DOHH2 (cell line): Measurements from ENCODE around the gene GKN2.

Source experiments
- H3F3A ChIP-seq: fragments of 200-600 bp; sonication (generic), shearing (Covaris generic); 2 replicates; pipeline ENCODE4 v1.6.0; 2016; ENCODE audit warnings: antibody characterized with exemption, mild to moderate bottlenecking; ENCODE audit not compliant: control insufficient read depth, insufficient read depth
- H3K27ac ChIP-seq: fragments of 200-600 bp; sonication (generic); 2 replicates; pipeline ENCODE4 v1.5.1; 2014; ENCODE audit warnings: low read depth, mild to moderate bottlenecking, low read length, moderate library complexity
- H3K27me3 ChIP-seq: fragments of 200-600 bp; sonication (generic); 2 replicates; pipeline ENCODE4 v1.6.1; 2014; ENCODE audit warnings: mild to moderate bottlenecking, low read length, mixed read lengths; ENCODE audit not compliant: control insufficient read depth
- H3K36me3 ChIP-seq: fragments of 200-600 bp; sonication (generic); 2 replicates; pipeline ENCODE4 v1.6.1; 2014; ENCODE audit warnings: mild to moderate bottlenecking, low read length, moderate library complexity, mixed read lengths; ENCODE audit not compliant: control insufficient read depth
- H3K4me1 ChIP-seq: fragments of 200-600 bp; sonication (generic); 2 replicates; pipeline ENCODE4 v1.6.1; 2014; ENCODE audit warnings: mild to moderate bottlenecking, low read length, mixed read lengths; ENCODE audit not compliant: control insufficient read depth
- H3K4me2 ChIP-seq: fragments of 200-600 bp; sonication (generic); 2 replicates; pipeline ENCODE4 v1.6.0; 2014; ENCODE audit warnings: mild to moderate bottlenecking, low read length, moderate library complexity
- H3K4me3 ChIP-seq: fragments of 200-600 bp; sonication (generic); 2 replicates; pipeline ENCODE4 v1.5.1; 2014; ENCODE audit warnings: mild to moderate bottlenecking, low read length, mixed read lengths
- H3K79me2 ChIP-seq: fragments of 200-600 bp; sonication (generic); 2 replicates; pipeline ENCODE4 v1.6.1; 2014; ENCODE audit warnings: mild to moderate bottlenecking, low read length, mixed read lengths; ENCODE audit not compliant: control insufficient read depth
- H3K9me2 ChIP-seq: fragments of 200-600 bp; sonication (generic); replicated peaks from 2 replicates; pipeline ENCODE4 v1.6.1; 2014; ENCODE audit warnings: mild to moderate bottlenecking, low read length, mixed read lengths; ENCODE audit not compliant: control insufficient read depth
- H3K9me3 ChIP-seq: fragments of 200-600 bp; sonication (generic); 2 replicates; pipeline ENCODE4 v1.6.1; 2014; ENCODE audit warnings: antibody characterized with exemption, low read length, mixed read lengths; ENCODE audit not compliant: control insufficient read depth, insufficient read depth
- H4K20me1 ChIP-seq: fragments of 200-600 bp; sonication (generic); 2 replicates; pipeline ENCODE4 v1.6.0; 2014; ENCODE audit warnings: low read depth, mild to moderate bottlenecking, antibody characterized with exemption, low read length, moderate library complexity; ENCODE audit not compliant: control insufficient read depth, insufficient read depth
- CTCF ChIP-seq: fragments of 200-600 bp; sonication (generic); IDR thresholded peaks from one replicate; pipeline ENCODE4 v1.5.1; 2014; ENCODE audit warnings: antibody characterized with exemption, mild to moderate bottlenecking, low read depth, low read length; ENCODE audit not compliant: poor library complexity, severe bottlenecking
- EZH2phosphoT487 ChIP-seq: fragments of 200-600 bp; sonication (generic); IDR thresholded peaks from 2 replicates; pipeline ENCODE4 v1.6.1; 2017; ENCODE audit warnings: borderline replicate concordance, mild to moderate bottlenecking, antibody characterized with exemption, low read length, moderate library complexity, mixed read lengths

GKN2 gene

DNA sequence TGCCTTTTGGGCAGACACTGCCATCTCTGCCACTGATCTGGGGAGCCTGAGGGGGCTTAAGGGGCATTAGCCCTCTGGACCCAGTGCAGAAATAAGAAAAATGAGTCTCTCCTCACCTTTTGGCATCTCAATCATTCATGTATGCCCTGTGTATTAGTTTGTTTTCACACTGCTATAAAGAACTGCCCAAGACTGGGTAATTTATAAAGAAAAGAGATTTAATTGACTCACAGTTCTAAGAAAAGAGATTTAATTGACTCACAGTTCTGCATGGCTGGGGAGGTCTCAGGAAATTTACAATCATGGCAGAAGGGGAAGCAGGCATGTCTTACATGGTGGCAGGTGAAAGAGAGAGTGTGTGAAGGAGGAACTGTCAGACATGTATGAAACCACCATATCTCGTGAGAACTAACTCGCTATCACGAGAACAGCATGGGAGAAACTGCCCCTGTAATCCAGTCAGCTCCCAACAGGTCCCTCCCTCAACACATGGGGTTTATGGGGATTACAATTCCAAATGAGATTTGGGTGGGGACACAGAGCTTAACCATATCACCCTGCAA lies 21.5 kb downstream of the GKN2 start:
- no peaks in the 10 kb centered on the region for H3K79me2 ChIP-seq
- no peaks in the 10 kb centered on the region for H3F3A ChIP-seq
- H3K4me3 ChIP-seq: no peak overlapping the region
- no peaks in the 10 kb centered on the region for H3K4me1 ChIP-seq
- no peak overlapping the region for H3K27ac ChIP-seq
- H3K36me3 ChIP-seq: no peaks in the 10 kb centered on the region
- H3K27me3 ChIP-seq: peaks cover 2% of the 10 kb centered on the region
- no peaks in the 10 kb centered on the region for H3K9me2 ChIP-seq
- no peaks in the 10 kb centered on the region for H4K20me1 ChIP-seq
- H3K4me2 ChIP-seq: no peak overlapping the region
- H3K9me3 ChIP-seq: no peaks in the 10 kb centered on the region
- TF ChIP-seq CTCF (no peak), EZH2phosphoT487 (no peak)

DNA sequence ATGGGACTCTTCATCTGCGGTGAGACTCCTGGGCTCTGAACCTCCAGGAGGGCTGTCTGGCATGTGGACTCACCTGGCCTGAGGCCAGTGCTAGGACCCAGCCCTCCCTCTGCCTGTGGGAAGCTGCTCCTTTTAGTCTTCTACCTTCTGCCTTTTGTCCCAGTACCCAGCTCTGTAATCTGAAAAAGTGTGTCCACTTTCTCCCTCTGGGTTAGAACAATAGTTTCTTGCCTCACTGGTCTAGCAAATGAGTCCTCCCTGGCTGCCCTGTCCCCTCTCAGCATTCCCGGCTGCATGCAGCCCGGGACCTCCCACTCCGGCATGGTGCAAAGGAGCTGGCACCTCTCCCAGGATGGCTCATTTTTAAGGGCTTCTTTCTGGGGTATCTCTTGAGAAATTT lies 25.9 kb downstream of the GKN2 start:
- no peaks in the 10 kb centered on the region for H3K36me3 ChIP-seq
- H3K4me2 ChIP-seq: no peak overlapping the region
- no peaks in the 10 kb centered on the region for H3F3A ChIP-seq
- H3K4me3 ChIP-seq: no peak overlapping the region
- peaks cover 4% of the 10 kb centered on the region for H3K4me1 ChIP-seq
- no peaks in the 10 kb centered on the region for H4K20me1 ChIP-seq
- no peaks in the 10 kb centered on the region for H3K9me2 ChIP-seq
- H3K27me3 ChIP-seq: peaks cover 6% of the 10 kb centered on the region; the same call in 1 of the 2 replicates
- TF ChIP-seq EZH2phosphoT487 (no peak), CTCF (no peak)
- no peak overlapping the region for H3K27ac ChIP-seq
- no peaks in the 10 kb centered on the region for H3K9me3 ChIP-seq
- no peaks in the 10 kb centered on the region for H3K79me2 ChIP-seq

GRCh38 chr2:68925295-68925896 lies 27.3 kb downstream of the GKN2 start:
- Histone ChIP-seq H4K20me1 (no peaks in the 10 kb centered on the region), H3K27me3 (peaks cover 6% of the 10 kb centered on the region; the same call in 1 of the 2 replicates), H3K4me2 (peak overlapping the region; percentile 37; the same call in 1 of the 2 replicates), H3K36me3 (no peaks in the 10 kb centered on the region), H3K27ac (no peak overlapping the region), H3K9me3 (no peaks in the 10 kb centered on the region), H3K4me3 (no peak overlapping the region), H3F3A (no peaks in the 10 kb centered on the region), H3K9me2 (no peaks in the 10 kb centered on the region), H3K4me1 (peaks cover 4% of the 10 kb centered on the region), H3K79me2 (no peaks in the 10 kb centered on the region)
- TF ChIP-seq CTCF (peak; percentile 86), EZH2phosphoT487 (no peak)
